Naive thymus-derived CD8-positive, alpha-beta T cell (primary cell): Measurements from ENCODE around the gene PSAP. TPM values are rescaled to one million over a fixed set of nuclear protein-coding genes. Genes with fewer than 3 reads are reported as not detected.
A peak's percentile ranks its signal among the peaks of the same experiment; 100 is the strongest.
"Not testable (repeated sequence)": the region's sequence is repeated elsewhere in the genome, so short reads cannot be mapped to it uniquely, and the experiment has no call there.

Experiments
- ATAC-seq, 2 donors: fragments of 150-1000 bp; cut with Tn5 transposase in 1 of 2; sonication (Bioruptor Pico), chemical (Tn5 transposase) in 1 of 2; 1 replicate in 1 of 2; 2 replicates in 1 of 2; pipeline ENCODE4 v1.10.0; 2021; ENCODE audit warnings: mild to moderate bottlenecking in 2 of 2, moderate library complexity in 2 of 2
- POLR2A ChIA-PET: fragments of 350-600 bp; sonication (Branson Sonifier 250); formaldehyde crosslinking; loops from one replicate; lab custom pipeline; 2021; ENCODE audit warnings: antibody characterized with exemption; lab: Charles Lee
- DNase-seq, 10 donors: peaks; one replicate each; pipeline versions ENCODE4 v3.0.0 to v3.0.0-alpha.2; 2020 to 2022
- H3K27ac Mint-ChIP-seq, 10 donors: one replicate each; pipeline ENCODE4 v1.8.0; 2020 to 2022; ENCODE audit warnings: mild to moderate bottlenecking in 10 of 10, mixed read lengths in 10 of 10, moderate library complexity in 4 of 10, inconsistent platforms in 1 of 10
- H3K27me3 Mint-ChIP-seq, 5 donors: one replicate each; pipeline ENCODE4 v1.8.0; 2021 to 2022; ENCODE audit warnings: mixed read lengths in 5 of 5
- H3K36me3 Mint-ChIP-seq, 3 donors: one replicate each; pipeline ENCODE4 v1.8.0; 2020 to 2022; ENCODE audit warnings: mixed read lengths in 3 of 3, mild to moderate bottlenecking in 2 of 3, inconsistent platforms in 1 of 3
- H3K4me1 Mint-ChIP-seq, 4 donors: one replicate each; pipeline ENCODE4 v1.8.0; 2021 to 2022; ENCODE audit warnings: mixed read lengths in 4 of 4
- H3K4me3 Mint-ChIP-seq, 10 donors: one replicate each; pipeline ENCODE4 v1.8.0; 2020 to 2022; ENCODE audit warnings: mild to moderate bottlenecking in 10 of 10, mixed read lengths in 10 of 10, moderate library complexity in 6 of 10, inconsistent platforms in 1 of 10
- H3K9me3 Mint-ChIP-seq, 9 donors: one replicate each; pipeline ENCODE4 v1.8.0; 2020 to 2022; ENCODE audit warnings: mixed read lengths in 9 of 9, mild to moderate bottlenecking in 3 of 9, inconsistent platforms in 1 of 9, moderate library complexity in 1 of 9
- polyA plus RNA-seq, 3 donors: library from polyadenylated mRNA; unstranded; fragments of 300-500 nt; fragmentation: Illumina TruSeq; gene quantifications; one replicate each; pipeline ENCODE4 v1.2.3, GENCODE V29; 2021
- total RNA-seq, 8 experiments: library from RNA in 2 of 8; stranded (reverse) in 2 of 8; gene quantifications; one replicate each; pipeline ENCODE4 v1.2.3 and lab custom pipeline; 2021 to 2026

PSAP gene
- total and polyA plus RNA-seq, 5 experiments from 2014 or later = 203 to 442 (median 389) TPM

GRCh38 chr10:71887743-71888142 lies 36.7 kb upstream of the PSAP start:
- Mint-ChIP-seq H3K4me1 (peaks cover 18 to 42% (median 21%) of the 10 kb centered on the region in 4 donors), H3K9me3 (no peaks in the 10 kb centered on the region), H3K27ac (no peak overlapping the region), H3K4me3 (peak overlapping the region in 9 of 10 donors; percentile 30 to 93 (median 88)), H3K36me3 (no peaks in the 10 kb centered on the region), H3K27me3 (peaks cover 0 to 8% (median 2%) of the 10 kb centered on the region in 5 donors)
- POLR2A ChIA-PET = no interaction called here
- ATAC-seq (no peak), DNase-seq (no peak)

- Mint-ChIP-seq H3K27me3 (no peaks in the 10 kb centered on the region), H3K9me3 (no peaks in the 10 kb centered on the region), H3K27ac (peak overlapping the region in 5 of 10 donors; percentile 10 to 80 (median 23)), H3K4me1 (peaks cover 13 to 40% (median 24%) of the 10 kb centered on the region in 4 donors), H3K36me3 (no peaks in the 10 kb centered on the region), H3K4me3 (peak overlapping the region in 2 of 10 donors; percentile 31 to 46)
- DNase-seq = peak in 1 of 10 donors; percentile 12
- no peak for ATAC-seq
- POLR2A ChIA-PET = interaction anchor here (1.0 to 1.1 kb wide), 2 partner anchors 32 kb away, joined by 3 to 5 read pairs; partner anchors contain the start of gene PSAP
These were observed 32.0 kb upstream of the PSAP start for GRCh38 chr10:71882813-71883659.

- no peak for DNase-seq
- no peak overlapping the region for H3K4me3 Mint-ChIP-seq
- ATAC-seq = no peak
- H3K9me3 Mint-ChIP-seq = no peaks in the 10 kb centered on the region
- H3K27ac Mint-ChIP-seq = no peak overlapping the region
- H3K27me3 Mint-ChIP-seq = no peaks in the 10 kb centered on the region
- no peaks in the 10 kb centered on the region for H3K36me3 Mint-ChIP-seq
- POLR2A ChIA-PET = interaction anchor here (0.6 to 1.1 kb wide), 2 partner anchors 31 to 402 kb away, joined by 3 read pairs; partner anchors contain the start of gene PSAP
- peaks cover 17 to 45% (median 29%) of the 10 kb centered on the region in 4 donors for H3K4me1 Mint-ChIP-seq
These were observed 30.8 kb upstream of the PSAP start for GRCh38 chr10:71881647-71882355.

GRCh38 chr10:71881307-71881624 lies 30.2 kb upstream of the PSAP start:
- ATAC-seq, H3K4me3 Mint-ChIP-seq, DNase-seq, H3K27me3 Mint-ChIP-seq, H3K9me3 Mint-ChIP-seq, H3K36me3 Mint-ChIP-seq: not testable (repeated sequence)
- Mint-ChIP-seq H3K4me1 (peaks cover 17 to 45% (median 29%) of the 10 kb centered on the region in 4 donors), H3K27ac (peak overlapping the region in 1 of 10 donors; percentile 25)
- POLR2A ChIA-PET = interaction anchor here (0.6 to 0.8 kb wide), 2 partner anchors 8 to 402 kb away, joined by 3 read pairs; no protein-coding TSS in a partner anchor

- no peaks in the 10 kb centered on the region for H3K9me3 Mint-ChIP-seq
These were observed 29.6 kb upstream of the PSAP start for GRCh38 chr10:71880425-71881306.

GRCh38 chr10:71878327-71879034 lies 27.4 kb upstream of the PSAP start:
- DNase-seq = peak in 4 of 10 donors; percentile 29 to 35 (median 31)
- Mint-ChIP-seq H3K4me1 (peaks cover 13 to 53% (median 26%) of the 10 kb centered on the region in 4 donors), H3K4me3 (peak overlapping the region; percentile 16 to 71 (median 58)), H3K27ac (peak overlapping the region in 7 of 10 donors; percentile 11 to 66 (median 53)), H3K9me3 (no peaks in the 10 kb centered on the region), H3K36me3 (no peaks in the 10 kb centered on the region), H3K27me3 (no peaks in the 10 kb centered on the region)
- peak; percentile 91 to 96 for ATAC-seq
- POLR2A ChIA-PET = interaction anchor here (0.6 to 1.1 kb wide), 5 partner anchors 17 to 44 kb away, joined by 3 read pairs; partner anchors contain the start of gene PSAP

More at GRCh38 chr10:71880425-71881306, 29.6 kb upstream of the PSAP start:
- DNase-seq = no peak
- POLR2A ChIA-PET = interaction anchor here (0.8 kb wide), 1 partner anchor 9 kb away, joined by 3 read pairs; no protein-coding TSS in a partner anchor
- Mint-ChIP-seq H3K27ac (peak overlapping the region in 4 of 10 donors; percentile 12 to 82 (median 30)), H3K27me3 (no peaks in the 10 kb centered on the region), H3K4me1 (peaks cover 17 to 45% (median 29%) of the 10 kb centered on the region in 4 donors), H3K4me3 (peak overlapping the region in 2 of 10 donors; percentile 6 to 36), H3K36me3 (no peaks in the 10 kb centered on the region)
- no peak for ATAC-seq

- Mint-ChIP-seq H3K9me3 (no peaks in the 10 kb centered on the region), H3K27me3 (no peaks in the 10 kb centered on the region), H3K27ac (peak overlapping the region in 3 of 10 donors; percentile 41 to 66 (median 53)), H3K4me1 (peaks cover 9 to 49% (median 19%) of the 10 kb centered on the region in 4 donors), H3K36me3 (no peaks in the 10 kb centered on the region), H3K4me3 (peak overlapping the region in 7 of 10 donors; percentile 28 to 59 (median 53))
- ATAC-seq (no peak), DNase-seq (no peak)
- POLR2A ChIA-PET = no interaction called here
These were observed 26.8 kb upstream of the PSAP start for GRCh38 chr10:71877821-71878220.

- H3K27ac Mint-ChIP-seq = peak overlapping the region in 1 of 10 donors; percentile 75
- H3K27me3 Mint-ChIP-seq, H3K36me3 Mint-ChIP-seq, DNase-seq, H3K9me3 Mint-ChIP-seq, ATAC-seq, H3K4me3 Mint-ChIP-seq, POLR2A ChIA-PET: not testable (repeated sequence)
- peaks cover 7 to 43% (median 15%) of the 10 kb centered on the region in 4 donors for H3K4me1 Mint-ChIP-seq
These were observed 23.8 kb upstream of the PSAP start for GRCh38 chr10:71874680-71875354.

- DNase-seq (no peak), ATAC-seq (no peak)
- no peak overlapping the region for H3K27ac Mint-ChIP-seq
- H3K27me3 Mint-ChIP-seq = no peaks in the 10 kb centered on the region
- POLR2A ChIA-PET = interaction anchor here (1.2 kb wide), 1 partner anchor 17 kb away, joined by 3 read pairs; no protein-coding TSS in a partner anchor
- H3K36me3 Mint-ChIP-seq = no peaks in the 10 kb centered on the region
- peaks cover 6 to 37% (median 11%) of the 10 kb centered on the region in 4 donors for H3K4me1 Mint-ChIP-seq
- no peaks in the 10 kb centered on the region for H3K9me3 Mint-ChIP-seq
- H3K4me3 Mint-ChIP-seq = no peak overlapping the region
These were observed 22.6 kb upstream of the PSAP start for GRCh38 chr10:71873582-71874211.

GRCh38 chr10:71869601-71870000 lies 18.6 kb upstream of the PSAP start:
- H3K27ac Mint-ChIP-seq, POLR2A ChIA-PET, H3K4me3 Mint-ChIP-seq, H3K36me3 Mint-ChIP-seq, ATAC-seq, H3K27me3 Mint-ChIP-seq, DNase-seq, H3K9me3 Mint-ChIP-seq: not testable (repeated sequence)
- H3K4me1 Mint-ChIP-seq = peaks cover 0 to 28% (median 0%) of the 10 kb centered on the region in 4 donors
